Chondrocyte (in vitro differentiated cells): Measurements from ENCODE around the gene PLAAT3. TPM values are rescaled to one million over a fixed set of nuclear protein-coding genes. Genes with fewer than 3 reads are reported as not detected.
A peak's percentile ranks its signal among the peaks of the same experiment; 100 is the strongest.
"Not testable (repeated sequence)": the region's sequence is repeated elsewhere in the genome, so short reads cannot be mapped to it uniquely, and the experiment has no call there.

Experiments
- DNase-seq: peaks from one replicate; pipeline ENCODE4 v3.0.0; 2021; ENCODE audit warnings: mixed read lengths, low spot score
- H3K27ac Mint-ChIP-seq: one replicate; pipeline ENCODE4 v1.8.0; 2021; ENCODE audit warnings: mild to moderate bottlenecking, moderate library complexity, mixed read lengths; ENCODE audit not compliant: unreplicated experiment
- H3K27me3 Mint-ChIP-seq: 2 replicates; pipeline ENCODE4 v1.8.0; 2021; ENCODE audit warnings: low read depth, mixed read lengths
- H3K36me3 Mint-ChIP-seq: 2 replicates; pipeline ENCODE4 v1.8.0; 2021; ENCODE audit warnings: low read depth, mixed read lengths
- H3K4me1 Mint-ChIP-seq: 2 replicates; pipeline ENCODE4 v1.8.0; 2021; ENCODE audit warnings: low read depth, mild to moderate bottlenecking, mixed read lengths
- H3K4me3 Mint-ChIP-seq: one replicate; pipeline ENCODE4 v1.8.0; 2021; ENCODE audit warnings: mild to moderate bottlenecking, moderate library complexity, mixed read lengths; ENCODE audit not compliant: unreplicated experiment
- H3K9me3 Mint-ChIP-seq: 2 replicates; pipeline ENCODE4 v1.8.0; 2021; ENCODE audit warnings: low read depth, mixed read lengths
- total RNA-seq: library from RNA; stranded (reverse); gene quantifications from 3 replicates; pipeline ENCODE4 v1.2.1, GENCODE V29; 2021
- TF ChIP-seq, protein P1 (sequence below): fragments of 200-600 bp; sonication (generic); IDR thresholded peaks from 2 replicates; pipeline ENCODE4 v1.5.0; 2021; ENCODE audit warnings: antibody characterized with exemption, mild to moderate bottlenecking, moderate library complexity

The PLAAT3 gene
- total RNA-seq, 1 donor from 2014 or later = 21.2 TPM

DNA sequence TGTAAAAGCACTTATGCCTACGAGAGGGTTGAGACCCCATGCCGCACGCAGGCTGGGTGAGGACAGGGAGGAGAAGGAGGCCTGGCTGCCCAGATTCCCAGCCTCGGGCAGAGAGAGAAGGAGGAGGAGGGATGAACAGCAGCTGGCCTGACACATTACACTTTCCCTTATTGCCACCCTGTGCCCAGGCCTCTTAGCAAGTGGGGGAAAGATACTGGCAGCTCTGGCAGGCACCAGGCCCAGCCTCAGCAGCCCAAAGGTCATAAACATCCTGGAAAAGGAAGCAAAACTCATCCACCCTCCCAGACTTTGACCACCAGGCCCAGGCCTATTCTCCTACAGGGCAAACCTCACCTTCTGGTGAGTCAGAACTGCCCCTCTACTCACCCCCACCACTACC lies 4.7 kb downstream of the PLAAT3 start:
- TF ChIP-seq, protein P1, sequence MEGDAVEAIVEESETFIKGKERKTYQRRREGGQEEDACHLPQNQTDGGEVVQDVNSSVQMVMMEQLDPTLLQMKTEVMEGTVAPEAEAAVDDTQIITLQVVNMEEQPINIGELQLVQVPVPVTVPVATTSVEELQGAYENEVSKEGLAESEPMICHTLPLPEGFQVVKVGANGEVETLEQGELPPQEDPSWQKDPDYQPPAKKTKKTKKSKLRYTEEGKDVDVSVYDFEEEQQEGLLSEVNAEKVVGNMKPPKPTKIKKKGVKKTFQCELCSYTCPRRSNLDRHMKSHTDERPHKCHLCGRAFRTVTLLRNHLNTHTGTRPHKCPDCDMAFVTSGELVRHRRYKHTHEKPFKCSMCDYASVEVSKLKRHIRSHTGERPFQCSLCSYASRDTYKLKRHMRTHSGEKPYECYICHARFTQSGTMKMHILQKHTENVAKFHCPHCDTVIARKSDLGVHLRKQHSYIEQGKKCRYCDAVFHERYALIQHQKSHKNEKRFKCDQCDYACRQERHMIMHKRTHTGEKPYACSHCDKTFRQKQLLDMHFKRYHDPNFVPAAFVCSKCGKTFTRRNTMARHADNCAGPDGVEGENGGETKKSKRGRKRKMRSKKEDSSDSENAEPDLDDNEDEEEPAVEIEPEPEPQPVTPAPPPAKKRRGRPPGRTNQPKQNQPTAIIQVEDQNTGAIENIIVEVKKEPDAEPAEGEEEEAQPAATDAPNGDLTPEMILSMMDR = no peak
- DNase-seq = no peak
- Mint-ChIP-seq H3K27me3 (no peaks in the 10 kb centered on the region), H3K27ac (peak overlapping the region; percentile 81), H3K36me3 (no peaks in the 10 kb centered on the region), H3K4me3 (no peak overlapping the region), H3K9me3 (no peaks in the 10 kb centered on the region), H3K4me1 (peaks cover 57% of the 10 kb centered on the region)

DNA sequence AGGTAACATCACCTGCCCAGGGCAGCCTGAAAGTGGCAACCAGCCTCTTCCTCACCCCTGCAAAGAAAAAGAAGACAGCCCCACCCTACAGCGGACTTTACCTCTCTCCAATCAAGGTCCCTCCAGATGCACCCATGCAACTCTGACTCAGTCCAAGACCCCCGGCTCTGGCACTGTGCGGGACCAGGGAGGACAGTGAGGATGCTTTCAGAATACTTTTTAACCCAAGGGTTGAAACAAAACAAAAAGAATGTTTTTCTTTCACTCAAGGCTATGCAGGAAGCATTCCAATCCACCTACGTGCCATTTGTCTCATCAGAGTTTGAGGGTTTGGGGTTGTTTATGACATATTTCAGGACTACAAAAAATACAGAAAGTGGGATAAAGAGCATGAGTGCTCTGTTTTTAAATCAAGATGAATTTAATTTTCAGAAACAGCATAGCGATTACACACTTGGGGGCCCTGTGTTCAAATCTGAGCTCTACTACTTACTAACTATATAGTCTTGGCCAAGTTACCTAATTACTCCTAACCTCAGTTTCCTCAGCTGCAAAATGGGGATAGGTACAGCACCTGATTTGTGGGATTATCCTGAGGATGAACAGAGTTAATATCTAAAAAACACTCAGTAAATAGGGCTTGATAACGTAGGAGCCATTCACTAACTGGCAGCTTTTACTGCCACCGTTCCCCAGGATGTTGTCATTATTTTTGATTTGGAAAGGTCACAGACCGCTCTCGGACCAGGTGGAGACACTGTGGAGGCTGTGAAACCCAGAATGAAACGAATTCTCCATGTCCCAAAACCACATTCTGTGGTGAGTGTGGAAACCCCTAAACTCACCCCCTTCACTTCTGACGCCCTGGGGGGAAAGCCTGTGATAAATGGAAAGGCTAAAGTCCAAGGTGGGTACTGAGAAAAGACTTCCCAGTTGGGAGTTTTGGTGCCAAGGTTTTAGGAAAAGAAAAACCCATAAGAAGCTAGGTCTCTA lies 5.6 kb downstream of the PLAAT3 start:
- H3K36me3 Mint-ChIP-seq = no peaks in the 10 kb centered on the region

DNA sequence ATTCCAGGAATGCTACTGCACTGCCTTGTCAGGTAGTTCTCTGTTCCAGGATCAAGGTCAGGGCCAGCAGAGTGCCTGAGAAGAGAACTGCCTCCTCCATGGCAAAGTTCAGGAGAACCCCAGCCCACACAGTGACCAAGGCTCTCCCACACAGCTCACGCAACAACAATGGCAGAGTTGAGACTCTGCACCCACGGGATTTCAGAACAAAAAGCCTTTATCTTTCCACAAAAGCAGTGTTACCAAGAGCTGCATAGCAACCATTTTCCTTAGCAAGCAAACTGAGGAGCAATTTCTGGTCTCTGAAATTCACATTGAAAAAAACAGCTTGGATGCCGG lies 11.1 kb downstream of the PLAAT3 start:
- Mint-ChIP-seq H3K36me3 (no peaks in the 10 kb centered on the region), H3K4me1 (peaks cover 19% of the 10 kb centered on the region), H3K27me3 (no peaks in the 10 kb centered on the region), H3K4me3 (no peak overlapping the region), H3K9me3 (no peaks in the 10 kb centered on the region), H3K27ac (peak overlapping the region; percentile 71)
- TF ChIP-seq, protein P1 = no peak
- DNase-seq = no peak

More for the DNA sequence above, 5.6 kb downstream of the PLAAT3 start:
- DNase-seq = no peak
- Mint-ChIP-seq H3K9me3 (no peaks in the 10 kb centered on the region), H3K27ac (peak overlapping the region; percentile 81), H3K27me3 (no peaks in the 10 kb centered on the region), H3K4me1 (peaks cover 57% of the 10 kb centered on the region), H3K4me3 (no peak overlapping the region)
- TF ChIP-seq, protein P1 = no peak

DNA sequence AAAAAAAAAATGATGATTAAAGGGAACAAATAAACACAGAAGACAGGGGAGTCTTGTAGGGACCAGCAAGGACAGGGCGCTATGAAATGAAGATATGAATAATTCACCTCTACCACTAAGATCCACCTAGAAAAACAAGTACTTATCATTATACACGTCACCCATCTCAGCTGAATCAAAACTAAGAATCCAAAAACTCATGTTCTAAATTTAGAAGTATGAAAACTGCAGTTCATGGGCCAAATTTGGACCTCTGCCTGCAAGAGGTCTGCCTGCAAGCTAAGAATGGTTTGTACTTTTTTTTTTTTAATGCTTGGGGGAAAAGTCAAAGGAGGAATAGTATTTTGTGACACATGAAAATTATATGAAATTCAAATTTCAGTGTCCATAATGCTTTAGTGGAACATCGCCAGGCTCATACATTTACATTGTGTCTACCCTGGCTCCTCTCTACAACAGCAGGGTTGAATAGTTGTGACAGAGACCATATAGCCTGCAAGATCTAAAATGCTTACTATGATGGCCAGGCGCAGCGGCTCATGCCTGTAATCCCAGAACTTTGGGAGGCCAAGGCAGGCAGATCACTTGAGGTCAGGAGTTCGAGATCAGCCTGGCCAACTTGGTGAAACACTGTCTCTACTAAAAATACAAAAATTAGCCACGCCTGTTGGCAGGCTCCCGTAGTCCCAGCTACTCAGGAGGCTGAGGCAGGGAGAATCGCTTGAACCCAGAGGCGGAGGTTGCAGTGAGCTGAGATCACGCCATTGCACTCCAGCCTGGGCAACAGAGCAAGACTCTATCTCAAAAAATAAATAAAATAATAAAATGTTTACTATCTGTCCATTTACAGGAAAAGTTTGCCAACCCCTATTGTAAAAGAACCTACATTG lies 11.7 kb downstream of the PLAAT3 start:
- not testable (repeated sequence) for H3K27me3 Mint-ChIP-seq, DNase-seq, H3K4me3 Mint-ChIP-seq, H3K36me3 Mint-ChIP-seq, H3K9me3 Mint-ChIP-seq
- Mint-ChIP-seq H3K27ac (peak overlapping the region; percentile 71), H3K4me1 (peaks cover 17% of the 10 kb centered on the region)

DNA sequence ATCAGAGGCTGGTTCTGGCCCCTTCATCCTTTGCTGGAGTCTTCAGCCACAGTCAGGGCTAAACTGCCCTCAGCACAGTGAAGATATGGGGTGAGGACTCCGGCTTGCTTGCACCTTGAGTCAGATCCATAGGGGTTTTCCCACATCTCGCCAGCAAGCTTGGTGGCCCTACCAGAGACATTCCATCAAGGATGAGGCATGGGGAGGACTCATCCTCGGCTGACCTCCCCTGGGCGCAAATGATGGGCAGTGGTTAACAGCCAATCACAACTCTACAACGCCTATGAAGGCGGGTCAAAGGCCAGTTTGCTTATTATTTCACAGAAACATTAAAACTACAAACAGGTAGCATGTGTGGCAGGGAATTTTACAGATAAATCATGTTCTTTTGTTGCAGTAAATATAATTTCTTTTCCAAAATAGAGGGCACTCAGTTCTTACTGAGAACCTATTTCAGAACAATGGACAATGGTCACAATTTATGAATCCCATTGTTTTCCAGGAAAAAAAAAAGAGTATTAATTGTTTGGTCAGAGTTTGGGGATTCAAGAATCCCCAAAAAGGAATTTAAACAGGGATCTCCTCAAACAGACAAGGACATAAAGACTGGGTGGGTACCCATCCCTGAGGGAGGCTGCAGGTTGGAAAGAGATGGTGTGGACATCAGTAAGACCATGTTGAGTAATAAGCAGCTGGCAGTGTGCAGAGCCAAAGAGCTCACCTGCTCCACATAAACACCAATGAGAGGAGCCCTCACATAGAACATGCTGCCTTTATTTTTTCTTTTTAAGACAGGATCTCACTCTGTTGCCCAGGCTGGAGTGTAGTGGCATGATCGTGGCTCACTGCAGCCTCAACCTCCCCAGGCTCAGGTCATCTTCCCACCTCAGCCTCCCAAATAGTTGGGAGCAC lies 14.8 kb downstream of the PLAAT3 start:
- H3K27me3 Mint-ChIP-seq = no peaks in the 10 kb centered on the region

More for the DNA sequence above, 14.8 kb downstream of the PLAAT3 start:
- no peaks in the 10 kb centered on the region for H3K9me3 Mint-ChIP-seq
- peaks cover 4% of the 10 kb centered on the region for H3K36me3 Mint-ChIP-seq
- no peak overlapping the region for H3K27ac Mint-ChIP-seq
- no peak overlapping the region for H3K4me3 Mint-ChIP-seq
- H3K4me1 Mint-ChIP-seq = peaks cover 20% of the 10 kb centered on the region
- no peak for DNase-seq
- TF ChIP-seq, protein P1 = no peak
